GM12864 (cell line): ENCODE data around the gene SMIM3.

Experiments
- DNase-seq: peaks from one replicate; pipeline ENCODE4 v3.0.0-alpha.2; 2011; ENCODE audit warnings: low read depth
- H3K4me3 ChIP-seq: 2 replicates; pipeline ENCODE4 v1.5.1; 2011; ENCODE audit warnings: mild to moderate bottlenecking, low read depth, low read length, control low read depth
- CTCF ChIP-seq: IDR thresholded peaks from 2 replicates; pipeline ENCODE4 v1.5.1; 2011; ENCODE audit warnings: low read depth, mild to moderate bottlenecking, moderate library complexity, low read length, control low read depth, inconsistent platforms; ENCODE audit errors: missing control alignments

Gene SMIM3

GRCh38 chr5:150765799-150766169 is 12.8 kb upstream of the SMIM3 start:
- no peak for DNase-seq
- no peak for TF ChIP-seq CTCF
- no peak overlapping the region for H3K4me3 ChIP-seq

DNA sequence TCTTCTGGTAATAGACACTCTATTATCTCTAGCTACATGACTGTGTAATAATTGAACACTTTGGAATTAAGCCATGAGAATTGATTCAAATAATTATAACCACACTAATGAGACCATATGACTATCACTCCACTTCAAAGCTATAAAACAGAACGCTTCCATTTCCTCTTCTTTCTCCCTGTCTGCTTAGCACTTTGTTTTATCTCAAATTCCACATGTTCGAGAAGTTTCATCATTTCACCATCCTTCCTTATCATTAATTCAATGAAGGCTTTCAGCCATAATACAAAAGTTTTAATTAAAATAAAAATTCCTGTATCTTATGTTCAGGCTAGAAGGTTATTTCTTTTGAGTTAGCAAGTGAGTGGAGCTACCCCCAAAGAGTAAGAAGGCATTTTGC is 12.3 kb upstream of the SMIM3 start:
- no peak for DNase-seq
- H3K4me3 ChIP-seq, result no peak overlapping the region
- TF ChIP-seq CTCF, result no peak

- no peak for TF ChIP-seq CTCF
- H3K4me3 ChIP-seq, result no peak overlapping the region
- no peak for DNase-seq
Observed at GRCh38 chr5:150771034-150771795, 7.3 kb upstream of the SMIM3 start.

DNA sequence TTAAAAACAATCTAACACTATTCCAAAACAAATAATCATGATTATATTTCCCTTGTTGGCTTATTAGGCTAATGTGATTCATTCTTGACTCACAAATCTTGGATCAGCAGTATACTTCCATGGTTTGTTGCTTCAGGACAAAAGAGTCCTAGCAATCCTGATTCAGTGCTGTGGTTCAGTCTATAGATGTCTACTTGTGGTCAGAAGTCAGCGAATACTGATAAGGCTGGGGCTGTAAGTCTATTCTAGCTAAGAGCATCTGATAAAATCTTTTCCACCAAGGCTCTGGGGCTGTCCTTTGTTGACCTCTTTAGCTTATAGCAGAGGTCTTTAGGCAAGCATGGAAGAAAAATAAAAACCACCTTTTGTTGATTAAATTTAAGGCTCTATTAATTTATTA is 4.4 kb upstream of the SMIM3 start:
- H3K4me3 ChIP-seq, result no peak overlapping the region
- TF ChIP-seq CTCF, result no peak
- DNase-seq, result no peak

- no peak overlapping the region; the same call in 1 of the 2 replicates for H3K4me3 ChIP-seq
Observed at GRCh38 chr5:150777685-150778084, 872 bp upstream of the SMIM3 start.

DNA sequence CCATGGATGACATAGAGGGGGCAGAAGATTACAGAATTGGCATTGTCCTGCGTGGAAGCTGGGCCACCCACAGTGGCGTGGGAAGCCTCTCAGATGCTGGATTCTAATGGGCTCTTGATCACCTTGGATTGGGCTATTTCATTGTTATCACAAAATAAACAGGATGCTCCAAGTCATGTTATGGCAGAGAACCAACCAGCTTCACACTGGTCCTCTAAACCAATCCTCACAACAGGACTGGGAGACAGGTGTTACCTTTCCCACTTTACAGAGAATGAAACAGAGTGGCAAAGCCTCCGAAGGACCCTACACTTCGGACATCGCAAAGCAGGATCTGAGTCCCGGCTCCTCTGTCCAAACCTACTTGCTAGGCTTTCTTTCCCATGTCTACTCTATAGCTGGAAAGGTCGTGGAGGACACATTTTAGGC is 455 bp upstream of the SMIM3 start:
- H3K4me3 ChIP-seq, result peak overlapping the region; percentile 79
- no peak for TF ChIP-seq CTCF
- no peak for DNase-seq

More at GRCh38 chr5:150777685-150778084, 872 bp upstream of the SMIM3 start:
- no peak for DNase-seq
- TF ChIP-seq CTCF, result no peak
